ENCODE data around the gene STOX2.

Gene STOX2

DNA sequence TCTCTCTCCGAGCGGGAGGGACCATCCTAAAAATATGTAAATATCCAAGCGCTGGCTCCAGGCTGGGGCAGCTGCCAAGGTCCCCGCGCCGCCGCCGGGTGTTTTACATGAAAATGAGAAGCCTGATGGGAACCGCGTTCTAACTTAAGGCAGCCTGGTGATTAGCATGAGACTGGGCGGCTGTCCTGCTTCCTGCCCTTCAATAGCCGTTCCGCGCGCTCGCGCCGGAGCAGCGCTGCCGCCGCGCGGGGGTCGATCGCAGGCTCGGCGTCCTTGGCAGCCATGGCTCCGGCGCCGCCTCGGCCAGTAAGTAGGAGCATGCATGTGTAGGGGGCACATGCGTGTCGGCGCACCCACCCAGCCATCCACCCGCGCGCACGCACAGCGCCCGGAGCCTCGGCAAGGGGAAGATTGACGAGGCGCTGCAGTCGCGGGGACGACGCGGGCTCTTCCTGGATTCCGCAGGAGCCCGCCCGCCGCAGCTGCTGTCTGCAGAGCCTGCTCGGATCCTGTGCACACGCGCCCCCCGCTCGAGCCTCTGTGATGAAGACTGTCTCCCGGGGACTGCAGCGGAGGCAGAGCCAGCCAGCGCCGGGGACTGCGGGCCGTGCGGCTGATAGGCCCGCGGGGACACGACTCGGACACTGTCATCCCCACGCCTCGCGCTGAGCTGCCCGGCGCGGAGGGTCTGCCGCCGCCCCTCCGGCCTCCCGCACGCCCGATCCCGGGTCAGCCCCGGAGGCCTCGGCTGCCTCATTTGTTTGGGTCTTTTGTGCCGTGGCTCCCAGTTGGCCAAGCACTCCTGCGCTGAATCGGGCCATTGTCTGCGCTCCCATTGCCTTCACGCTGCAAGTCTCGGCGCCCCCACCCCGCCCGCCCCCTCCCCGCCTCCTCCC, 734 bp downstream of the STOX2 start:
- Histone ChIP-seq H3K27me3 (ENCODE audit: insufficient read depth, poor library complexity, severe bottlenecking) (peaks cover 21% of the 10 kb centered on the region), H3K36me3 (ENCODE audit: low read depth) (no peaks in the 10 kb centered on the region), H3K9me3 (ENCODE audit: severe bottlenecking) (no peaks in the 10 kb centered on the region), H3K4me1 (ENCODE audit: insufficient read depth, poor library complexity, severe bottlenecking) (peaks cover 4% of the 10 kb centered on the region), H3K4me3 (ENCODE audit: severe bottlenecking) (peak overlapping the region; percentile 33), H3K27ac (ENCODE audit: poor library complexity, severe bottlenecking) (no peak overlapping the region)
- DNase-seq (ENCODE audit: low spot score) (no peak), ATAC-seq (ENCODE audit: low read depth) (peak; percentile 74)
- TF ChIP-seq, protein P1, sequence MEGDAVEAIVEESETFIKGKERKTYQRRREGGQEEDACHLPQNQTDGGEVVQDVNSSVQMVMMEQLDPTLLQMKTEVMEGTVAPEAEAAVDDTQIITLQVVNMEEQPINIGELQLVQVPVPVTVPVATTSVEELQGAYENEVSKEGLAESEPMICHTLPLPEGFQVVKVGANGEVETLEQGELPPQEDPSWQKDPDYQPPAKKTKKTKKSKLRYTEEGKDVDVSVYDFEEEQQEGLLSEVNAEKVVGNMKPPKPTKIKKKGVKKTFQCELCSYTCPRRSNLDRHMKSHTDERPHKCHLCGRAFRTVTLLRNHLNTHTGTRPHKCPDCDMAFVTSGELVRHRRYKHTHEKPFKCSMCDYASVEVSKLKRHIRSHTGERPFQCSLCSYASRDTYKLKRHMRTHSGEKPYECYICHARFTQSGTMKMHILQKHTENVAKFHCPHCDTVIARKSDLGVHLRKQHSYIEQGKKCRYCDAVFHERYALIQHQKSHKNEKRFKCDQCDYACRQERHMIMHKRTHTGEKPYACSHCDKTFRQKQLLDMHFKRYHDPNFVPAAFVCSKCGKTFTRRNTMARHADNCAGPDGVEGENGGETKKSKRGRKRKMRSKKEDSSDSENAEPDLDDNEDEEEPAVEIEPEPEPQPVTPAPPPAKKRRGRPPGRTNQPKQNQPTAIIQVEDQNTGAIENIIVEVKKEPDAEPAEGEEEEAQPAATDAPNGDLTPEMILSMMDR (IDR thresholded peaks at IDR 0.05; ENCODE audit: poor library complexity, severe bottlenecking) = no peak

DNA sequence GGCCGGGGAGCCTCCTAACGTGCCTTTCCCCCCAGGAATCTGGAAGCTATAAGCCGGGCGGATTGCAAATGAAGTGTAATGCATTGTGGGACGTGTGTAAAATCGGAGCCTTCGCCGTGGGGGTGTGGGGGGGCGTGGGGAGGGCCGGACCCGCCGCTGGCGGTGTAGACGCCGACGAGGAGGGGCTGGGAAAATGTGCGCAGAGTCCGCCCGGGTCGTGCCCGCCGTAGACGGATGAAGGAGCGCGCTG, 1.3 kb downstream of the STOX2 start:
- DNase-seq (ENCODE audit: low spot score) (no peak), ATAC-seq (ENCODE audit: low read depth) (no peak)
- Histone ChIP-seq H3K27me3 (ENCODE audit: insufficient read depth, poor library complexity, severe bottlenecking) (peaks cover 21% of the 10 kb centered on the region), H3K36me3 (ENCODE audit: low read depth) (no peaks in the 10 kb centered on the region), H3K27ac (ENCODE audit: poor library complexity, severe bottlenecking) (no peak overlapping the region), H3K4me3 (ENCODE audit: severe bottlenecking) (no peak overlapping the region), H3K4me1 (ENCODE audit: insufficient read depth, poor library complexity, severe bottlenecking) (peaks cover 4% of the 10 kb centered on the region), H3K9me3 (ENCODE audit: severe bottlenecking) (no peaks in the 10 kb centered on the region)
- TF ChIP-seq, protein P1 (IDR thresholded peaks at IDR 0.05; ENCODE audit: poor library complexity, severe bottlenecking) = no peak

GRCh38 chr4:183906739-183907651, 1.9 kb downstream of the STOX2 start:
- H3K9me3 ChIP-seq (ENCODE audit: severe bottlenecking) = no peaks in the 10 kb centered on the region
- DNase-seq (ENCODE audit: low spot score) (no peak), ATAC-seq (ENCODE audit: low read depth) (no peak)
- peaks cover 21% of the 10 kb centered on the region for H3K27me3 ChIP-seq (ENCODE audit: insufficient read depth, poor library complexity, severe bottlenecking)
- H3K27ac ChIP-seq (ENCODE audit: poor library complexity, severe bottlenecking) = no peak overlapping the region
- TF ChIP-seq, protein P1 (IDR thresholded peaks at IDR 0.05; ENCODE audit: poor library complexity, severe bottlenecking) = no peak
- H3K4me1 ChIP-seq (ENCODE audit: insufficient read depth, poor library complexity, severe bottlenecking) = peaks cover 4% of the 10 kb centered on the region
- H3K4me3 ChIP-seq (ENCODE audit: severe bottlenecking) = no peak overlapping the region
- H3K36me3 ChIP-seq (ENCODE audit: low read depth) = no peaks in the 10 kb centered on the region

GRCh38 chr4:183907871-183908683, 3.0 kb downstream of the STOX2 start:
- no peak overlapping the region for H3K4me3 ChIP-seq (ENCODE audit: severe bottlenecking)
- peaks cover 4% of the 10 kb centered on the region for H3K4me1 ChIP-seq (ENCODE audit: insufficient read depth, poor library complexity, severe bottlenecking)
- no peaks in the 10 kb centered on the region for H3K36me3 ChIP-seq (ENCODE audit: low read depth)
- peaks cover 21% of the 10 kb centered on the region for H3K27me3 ChIP-seq (ENCODE audit: insufficient read depth, poor library complexity, severe bottlenecking)
- TF ChIP-seq, protein P1 (IDR thresholded peaks at IDR 0.05; ENCODE audit: poor library complexity, severe bottlenecking) = no peak
- DNase-seq (ENCODE audit: low spot score) (no peak), ATAC-seq (ENCODE audit: low read depth) (no peak)
- no peak overlapping the region for H3K27ac ChIP-seq (ENCODE audit: poor library complexity, severe bottlenecking)
- no peaks in the 10 kb centered on the region for H3K9me3 ChIP-seq (ENCODE audit: severe bottlenecking)
